Fibroblast of lung (primary cell): ENCODE results near the gene SLC39A10.
"Not testable (repeated sequence)": the region's sequence is repeated elsewhere in the genome, so short reads cannot be mapped to it uniquely, and the experiment has no call there.

Experiments
- EZH2 ChIP-seq: IDR thresholded peaks from 2 replicates; pipeline ENCODE4 v1.5.1; 2012; ENCODE audit warnings: low read length, control low read depth, mild to moderate bottlenecking; ENCODE audit errors: missing control alignments
- TF ChIP-seq, protein P1 (sequence below), 2 donors: IDR thresholded peaks in 1 of 2; conservative IDR thresholded peaks in 1 of 2; 1 replicate in 1 of 2; 2 replicates in 1 of 2; pipeline ENCODE4 v1.5.1; 2011 to 2012; ENCODE audit warnings: low read length in 2 of 2, control low read depth in 1 of 2, inconsistent platforms in 1 of 2, low read depth in 1 of 2, mild to moderate bottlenecking in 1 of 2

DNA sequence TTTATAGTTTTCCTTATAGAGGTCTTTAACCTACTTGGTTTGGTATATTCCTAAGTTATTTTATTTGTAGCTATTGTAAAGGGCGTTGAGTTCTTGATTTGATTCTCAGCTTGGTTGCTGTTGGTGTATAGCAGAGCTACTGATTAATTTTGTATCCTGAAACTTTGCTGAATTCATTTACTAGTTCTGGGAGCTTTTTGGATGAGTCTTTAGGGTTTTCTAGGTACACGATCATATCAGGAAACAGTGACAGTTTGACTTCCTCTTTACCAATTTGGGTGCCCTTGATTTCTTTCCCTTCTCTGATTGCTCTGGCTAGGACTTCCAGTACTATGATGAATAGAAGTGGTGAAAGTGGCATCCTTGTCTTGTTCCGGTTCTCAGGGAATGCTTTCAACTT, 35.5 kb downstream of the SLC39A10 start:
- TF ChIP-seq, protein P1, sequence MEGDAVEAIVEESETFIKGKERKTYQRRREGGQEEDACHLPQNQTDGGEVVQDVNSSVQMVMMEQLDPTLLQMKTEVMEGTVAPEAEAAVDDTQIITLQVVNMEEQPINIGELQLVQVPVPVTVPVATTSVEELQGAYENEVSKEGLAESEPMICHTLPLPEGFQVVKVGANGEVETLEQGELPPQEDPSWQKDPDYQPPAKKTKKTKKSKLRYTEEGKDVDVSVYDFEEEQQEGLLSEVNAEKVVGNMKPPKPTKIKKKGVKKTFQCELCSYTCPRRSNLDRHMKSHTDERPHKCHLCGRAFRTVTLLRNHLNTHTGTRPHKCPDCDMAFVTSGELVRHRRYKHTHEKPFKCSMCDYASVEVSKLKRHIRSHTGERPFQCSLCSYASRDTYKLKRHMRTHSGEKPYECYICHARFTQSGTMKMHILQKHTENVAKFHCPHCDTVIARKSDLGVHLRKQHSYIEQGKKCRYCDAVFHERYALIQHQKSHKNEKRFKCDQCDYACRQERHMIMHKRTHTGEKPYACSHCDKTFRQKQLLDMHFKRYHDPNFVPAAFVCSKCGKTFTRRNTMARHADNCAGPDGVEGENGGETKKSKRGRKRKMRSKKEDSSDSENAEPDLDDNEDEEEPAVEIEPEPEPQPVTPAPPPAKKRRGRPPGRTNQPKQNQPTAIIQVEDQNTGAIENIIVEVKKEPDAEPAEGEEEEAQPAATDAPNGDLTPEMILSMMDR (conservative IDR thresholded peaks at IDR 0.05 in 1 of 2, IDR thresholded peaks at IDR 0.05 in 1 of 2; ENCODE audit: low read depth in 1 of 2, low read length in 2 of 2) = not testable (repeated sequence)
- TF ChIP-seq EZH2 = not testable (repeated sequence)
